CD14-positive monocyte (primary cell): Measurements from ENCODE around the gene OGN. TPM values are rescaled to one million over a fixed set of nuclear protein-coding genes. Genes with fewer than 3 reads are reported as not detected.

Experiments used
- DNase-seq, 3 donors: peaks; one replicate each; pipeline ENCODE4 v3.0.0-alpha.2; 2011 to 2022
- H2AFZ ChIP-seq: 2 replicates; pipeline ENCODE4 v1.6.0; 2012; ENCODE audit warnings: mild to moderate bottlenecking, low read depth, low read length, inconsistent platforms; ENCODE audit not compliant: insufficient read depth, poor library complexity, severe bottlenecking
- H3K27ac ChIP-seq, 2 donors: 1 replicate in 1 of 2; 2 replicates in 1 of 2; pipeline ENCODE4 v1.5.1; 2012 to 2013; ENCODE audit warnings: low read length in 2 of 2, control low read depth in 1 of 2, inconsistent platforms in 1 of 2, low read depth in 1 of 2, mild to moderate bottlenecking in 1 of 2
- H3K27me3 ChIP-seq, 2 donors: one replicate each; pipeline versions ENCODE4 v1.6.0 to v1.6.1; 2011 to 2013; ENCODE audit warnings: low read length in 2 of 2; ENCODE audit not compliant: control insufficient read depth in 2 of 2, insufficient read depth in 2 of 2
- H3K36me3 ChIP-seq, 2 donors: replicated peaks in 1 of 2; 1 replicate in 1 of 2; 2 replicates in 1 of 2; pipeline versions ENCODE4 v1.5.1 to v1.6.1; 2012 to 2013; ENCODE audit warnings: low read length in 2 of 2, control low read depth in 1 of 2, inconsistent platforms in 1 of 2, mild to moderate bottlenecking in 1 of 2; ENCODE audit not compliant: insufficient read depth in 2 of 2, control insufficient read depth in 1 of 2
- H3K4me1 ChIP-seq, 2 donors: 1 replicate in 1 of 2; 2 replicates in 1 of 2; pipeline versions ENCODE4 v1.5.1 to v1.6.1; 2012 to 2013; ENCODE audit warnings: low read length in 2 of 2, control low read depth in 1 of 2, inconsistent platforms in 1 of 2, mild to moderate bottlenecking in 1 of 2, moderate library complexity in 1 of 2; ENCODE audit not compliant: insufficient read depth in 2 of 2, control insufficient read depth in 1 of 2
- H3K4me2 ChIP-seq: replicated peaks from 2 replicates; pipeline ENCODE3; 2012; ENCODE audit warnings: low read length, moderate library complexity, mild to moderate bottlenecking; ENCODE audit not compliant: poor library complexity, severe bottlenecking; ENCODE audit errors: extremely low read depth
- H3K4me3 ChIP-seq, 3 experiments: fragments of 200-600 bp in 1 of 3; sonication (generic) in 1 of 3; replicated peaks in 1 of 3; 1 replicate in 2 of 3; 2 replicates in 1 of 3; pipeline ENCODE4 v1.5.1; 2011 to 2013; ENCODE audit warnings: low read length in 3 of 3, mild to moderate bottlenecking in 3 of 3, control low read depth in 2 of 3, low read depth in 2 of 3, inconsistent platforms in 1 of 3, moderate library complexity in 1 of 3
- H3K79me2 ChIP-seq: 2 replicates; pipeline ENCODE4 v1.6.0; 2012; ENCODE audit warnings: mild to moderate bottlenecking, control low read depth, inconsistent platforms, low read length, moderate library complexity; ENCODE audit not compliant: insufficient read depth
- H3K9ac ChIP-seq: 2 replicates; pipeline ENCODE4 v1.6.0; 2017; ENCODE audit warnings: low read length, mild to moderate bottlenecking; ENCODE audit not compliant: insufficient read depth, poor library complexity, severe bottlenecking
- H3K9me3 ChIP-seq, 2 donors: replicated peaks in 1 of 2; 1 replicate in 1 of 2; 2 replicates in 1 of 2; pipeline versions ENCODE4 v1.5.1 to v1.6.1; 2012 to 2013; ENCODE audit warnings: low read length in 2 of 2, control low read depth in 1 of 2; ENCODE audit not compliant: control insufficient read depth in 1 of 2, insufficient read depth in 1 of 2
- H4K20me1 ChIP-seq: 2 replicates; pipeline ENCODE4 v1.6.0; 2012; ENCODE audit warnings: mild to moderate bottlenecking, low read length, control low read depth, moderate library complexity; ENCODE audit not compliant: insufficient read depth
- H3K27ac Mint-ChIP-seq, 7 donors: one replicate each; pipeline ENCODE4 v1.8.0; 2020; ENCODE audit warnings: mild to moderate bottlenecking in 7 of 7, mixed read lengths in 7 of 7, moderate library complexity in 6 of 7, inconsistent platforms in 2 of 7
- H3K27me3 Mint-ChIP-seq, 3 donors: one replicate each; pipeline ENCODE4 v1.8.0; 2021 to 2022; ENCODE audit warnings: low read depth in 3 of 3, mild to moderate bottlenecking in 3 of 3, mixed read lengths in 3 of 3, moderate library complexity in 3 of 3, inconsistent platforms in 1 of 3
- H3K36me3 Mint-ChIP-seq, 2 donors: one replicate each; pipeline ENCODE4 v1.8.0; 2020; ENCODE audit warnings: mixed read lengths in 2 of 2, inconsistent platforms in 1 of 2, mild to moderate bottlenecking in 1 of 2
- H3K4me1 Mint-ChIP-seq: one replicate; pipeline ENCODE4 v1.8.0; 2020; ENCODE audit warnings: mild to moderate bottlenecking, mixed read lengths
- H3K4me3 Mint-ChIP-seq, 2 donors: one replicate each; pipeline ENCODE4 v1.8.0; 2020; ENCODE audit warnings: mild to moderate bottlenecking in 2 of 2, mixed read lengths in 2 of 2, moderate library complexity in 1 of 2
- H3K9me3 Mint-ChIP-seq, 7 donors: one replicate each; pipeline ENCODE4 v1.8.0; 2020 to 2022; ENCODE audit warnings: mixed read lengths in 7 of 7, mild to moderate bottlenecking in 6 of 7, moderate library complexity in 6 of 7, inconsistent platforms in 2 of 7
- WGBS: methylation state at CpG from one replicate; pipeline ENCODE4 v1.1.5; 2013; ENCODE audit warnings: missing lambda C conversion rate; ENCODE audit not compliant: insufficient coverage; 5-methylcytosine and 5-hydroxymethylcytosine counted together
- intact Hi-C, 2 donors: fragments of 100-400 bp; cut with micrococcal nuclease; formaldehyde crosslinking; loops; one replicate each; pipeline versions ENCODE4 v1.15.0 to v1.15.1; 2023
- polyA plus RNA-seq, 3 donors: library from polyadenylated mRNA; depleted of rRNA in 1 of 3; unstranded in 2 of 3; stranded (reverse) in 1 of 3; fragments of 300-500 nt in 2 of 3; fragments of >200 nt in 1 of 3; fragmentation: Illumina TruSeq in 2 of 3; gene quantifications; 1 replicate in 2 of 3; 2 replicates in 1 of 3; pipeline ENCODE4 v1.2.3, GENCODE V29; 2012 to 2021
- TF ChIP-seq, protein P1 (sequence below): fragments of 200-600 bp; IDR thresholded peaks from one replicate; pipeline ENCODE4 v1.8.0; 2022; ENCODE audit warnings: antibody characterized with exemption, mild to moderate bottlenecking

The OGN gene
- polyA plus RNA-seq, 3 donors = not detected

DNA sequence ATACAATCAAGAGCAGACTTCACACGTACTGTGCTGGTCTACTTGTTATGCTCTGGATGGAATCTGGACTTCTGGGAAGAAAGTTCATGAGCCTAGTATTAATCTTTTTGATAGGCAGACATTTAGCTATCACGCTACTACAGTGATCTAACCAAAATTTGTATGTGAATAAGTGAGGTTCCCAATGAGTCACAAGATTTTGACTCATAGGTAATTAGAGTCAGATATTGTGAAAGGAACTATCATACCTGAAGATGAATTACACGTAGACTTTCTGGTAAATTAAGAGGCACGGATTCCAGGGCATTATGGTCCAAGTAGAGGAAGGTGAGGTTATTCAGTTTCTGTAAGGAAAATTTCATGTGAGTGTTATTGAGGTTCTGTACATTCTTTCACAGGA is 18.4 kb downstream of the OGN start:
- Mint-ChIP-seq H3K4me1 (no peaks in the 10 kb centered on the region), H3K27ac (no peak overlapping the region), H3K36me3 (peaks cover 5 to 6% of the 10 kb centered on the region in 2 donors), H3K9me3 (peaks cover 0 to 4% (median 0%) of the 10 kb centered on the region in 7 donors), H3K27me3 (no peaks in the 10 kb centered on the region), H3K4me3 (no peak overlapping the region)
- Histone ChIP-seq H3K4me1 (no peaks in the 10 kb centered on the region), H2AFZ (no peak overlapping the region), H3K4me3 (no peak overlapping the region), H3K4me2 (no peak overlapping the region), H3K27ac (no peak overlapping the region), H3K27me3 (no peaks in the 10 kb centered on the region), H3K79me2 (no peaks in the 10 kb centered on the region), H3K9me3 (no peaks in the 10 kb centered on the region), H4K20me1 (no peaks in the 10 kb centered on the region), H3K36me3 (no peaks in the 10 kb centered on the region), H3K9ac (no peak overlapping the region)
- TF ChIP-seq, protein P1, sequence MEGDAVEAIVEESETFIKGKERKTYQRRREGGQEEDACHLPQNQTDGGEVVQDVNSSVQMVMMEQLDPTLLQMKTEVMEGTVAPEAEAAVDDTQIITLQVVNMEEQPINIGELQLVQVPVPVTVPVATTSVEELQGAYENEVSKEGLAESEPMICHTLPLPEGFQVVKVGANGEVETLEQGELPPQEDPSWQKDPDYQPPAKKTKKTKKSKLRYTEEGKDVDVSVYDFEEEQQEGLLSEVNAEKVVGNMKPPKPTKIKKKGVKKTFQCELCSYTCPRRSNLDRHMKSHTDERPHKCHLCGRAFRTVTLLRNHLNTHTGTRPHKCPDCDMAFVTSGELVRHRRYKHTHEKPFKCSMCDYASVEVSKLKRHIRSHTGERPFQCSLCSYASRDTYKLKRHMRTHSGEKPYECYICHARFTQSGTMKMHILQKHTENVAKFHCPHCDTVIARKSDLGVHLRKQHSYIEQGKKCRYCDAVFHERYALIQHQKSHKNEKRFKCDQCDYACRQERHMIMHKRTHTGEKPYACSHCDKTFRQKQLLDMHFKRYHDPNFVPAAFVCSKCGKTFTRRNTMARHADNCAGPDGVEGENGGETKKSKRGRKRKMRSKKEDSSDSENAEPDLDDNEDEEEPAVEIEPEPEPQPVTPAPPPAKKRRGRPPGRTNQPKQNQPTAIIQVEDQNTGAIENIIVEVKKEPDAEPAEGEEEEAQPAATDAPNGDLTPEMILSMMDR = no peak
- WGBS = 92% methylated on average over 2 of the region's 4 CpGs
- intact Hi-C loops = no loop called here
- no peak for DNase-seq

DNA sequence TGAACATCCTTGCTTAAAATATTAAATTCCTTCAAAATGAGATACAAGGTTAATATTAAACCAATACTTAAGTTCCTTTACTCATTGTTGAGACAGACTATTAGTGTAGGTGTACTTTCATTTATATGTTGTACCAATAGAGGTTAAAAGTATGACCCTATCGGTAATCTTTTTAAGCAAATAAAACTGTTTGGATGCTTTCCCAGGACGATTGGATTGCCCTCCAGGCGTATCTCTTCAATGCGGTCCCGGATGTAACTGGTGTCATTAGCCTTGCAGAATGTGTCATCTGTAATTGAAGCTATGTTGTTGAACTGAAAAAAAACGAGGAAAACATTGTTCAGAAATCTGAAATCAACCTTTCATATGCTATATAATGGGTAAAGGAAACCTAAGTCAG is 18.9 kb downstream of the OGN start:
- intact Hi-C loops = no loop called here
- Histone ChIP-seq H3K9me3 (no peaks in the 10 kb centered on the region), H3K27ac (no peak overlapping the region), H4K20me1 (no peaks in the 10 kb centered on the region), H3K4me3 (no peak overlapping the region), H3K36me3 (no peaks in the 10 kb centered on the region), H3K9ac (no peak overlapping the region), H3K4me1 (no peaks in the 10 kb centered on the region), H3K27me3 (no peaks in the 10 kb centered on the region), H3K4me2 (no peak overlapping the region), H3K79me2 (no peaks in the 10 kb centered on the region), H2AFZ (no peak overlapping the region)
- H3K4me1 Mint-ChIP-seq = no peaks in the 10 kb centered on the region
- peaks cover 7 to 9% of the 10 kb centered on the region in 2 donors for H3K36me3 Mint-ChIP-seq
- no peak overlapping the region for H3K27ac Mint-ChIP-seq
- no peaks in the 10 kb centered on the region for H3K27me3 Mint-ChIP-seq
- no peak for DNase-seq
- 100% methylated on average over 1 of the region's 6 CpGs for WGBS
- TF ChIP-seq, protein P1 = no peak
- H3K9me3 Mint-ChIP-seq = peaks cover 0 to 4% (median 0%) of the 10 kb centered on the region in 7 donors
- H3K4me3 Mint-ChIP-seq = no peak overlapping the region
